Measurements from ENCODE around the gene MRGPRX3.

DNA sequence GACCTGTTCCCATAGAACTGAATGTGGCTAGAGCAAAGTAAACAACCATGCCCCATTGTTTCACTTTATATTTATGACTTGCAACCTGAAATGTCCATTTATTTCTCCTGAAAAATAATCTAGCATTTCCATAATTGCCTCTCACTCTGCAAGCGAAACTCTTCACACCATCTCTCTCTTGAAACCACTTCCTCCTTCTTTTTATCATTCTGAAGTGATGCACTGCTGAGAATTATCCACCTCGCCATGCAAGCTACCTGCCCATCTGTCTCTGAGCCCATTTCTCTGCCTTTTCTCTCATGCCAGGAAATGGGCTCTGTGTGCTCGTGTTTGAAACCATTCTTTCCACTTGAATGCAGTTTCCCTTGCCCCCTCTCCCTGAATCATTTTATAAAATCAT, 13.5 kb downstream of the MRGPRX3 start:
- no peak for TF ChIP-seq EZH2 (IDR thresholded peaks at IDR 0.05; ENCODE audit: borderline replicate concordance, insufficient read depth, low read length, poor library complexity, severe bottlenecking)
- TF ChIP-seq, protein P1, sequence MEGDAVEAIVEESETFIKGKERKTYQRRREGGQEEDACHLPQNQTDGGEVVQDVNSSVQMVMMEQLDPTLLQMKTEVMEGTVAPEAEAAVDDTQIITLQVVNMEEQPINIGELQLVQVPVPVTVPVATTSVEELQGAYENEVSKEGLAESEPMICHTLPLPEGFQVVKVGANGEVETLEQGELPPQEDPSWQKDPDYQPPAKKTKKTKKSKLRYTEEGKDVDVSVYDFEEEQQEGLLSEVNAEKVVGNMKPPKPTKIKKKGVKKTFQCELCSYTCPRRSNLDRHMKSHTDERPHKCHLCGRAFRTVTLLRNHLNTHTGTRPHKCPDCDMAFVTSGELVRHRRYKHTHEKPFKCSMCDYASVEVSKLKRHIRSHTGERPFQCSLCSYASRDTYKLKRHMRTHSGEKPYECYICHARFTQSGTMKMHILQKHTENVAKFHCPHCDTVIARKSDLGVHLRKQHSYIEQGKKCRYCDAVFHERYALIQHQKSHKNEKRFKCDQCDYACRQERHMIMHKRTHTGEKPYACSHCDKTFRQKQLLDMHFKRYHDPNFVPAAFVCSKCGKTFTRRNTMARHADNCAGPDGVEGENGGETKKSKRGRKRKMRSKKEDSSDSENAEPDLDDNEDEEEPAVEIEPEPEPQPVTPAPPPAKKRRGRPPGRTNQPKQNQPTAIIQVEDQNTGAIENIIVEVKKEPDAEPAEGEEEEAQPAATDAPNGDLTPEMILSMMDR (IDR thresholded peaks at IDR 0.05; ENCODE audit: poor library complexity, severe bottlenecking), result no peak
- TF ChIP-seq SMC3 (conservative IDR thresholded peaks at IDR 0.05; ENCODE audit: poor library complexity), result no peak
- no peak for TF ChIP-seq EP300 (conservative IDR thresholded peaks at IDR 0.05; ENCODE audit: poor library complexity, severe bottlenecking)

Data from neural cell (in vitro differentiated cells).